Right atrium auricular region (tissue), 2 donors: ENCODE data around the gene SLC9A5. TPM values are rescaled to one million over a fixed set of nuclear protein-coding genes. Genes with fewer than 3 reads are reported as not detected.

Experiments used
- DNase-seq: peaks from one replicate; pipeline ENCODE4 v3.0.0-alpha.2; 2019; ENCODE audit warnings: low spot score
- H3K27ac ChIP-seq, 2 donors: fragments of 200-600 bp; sonication (generic); 1 replicate in 1 of 2; 2 replicates in 1 of 2; pipeline ENCODE4 v1.5.1; 2016 to 2019
- H3K27me3 ChIP-seq, 2 donors: fragments of 200-600 bp; sonication (generic); one replicate each; pipeline versions ENCODE4 v1.5.1 to v1.6.0; 2017 to 2019
- H3K36me3 ChIP-seq: fragments of 200-600 bp; sonication (generic); one replicate; pipeline ENCODE4 v1.5.1; 2016
- H3K4me1 ChIP-seq, 2 donors: fragments of 200-600 bp; sonication (generic); one replicate each; pipeline versions ENCODE4 v1.5.1 to v1.6.0; 2017 to 2019
- H3K4me3 ChIP-seq, 2 donors: fragments of 200-600 bp; sonication (generic); 1 replicate in 1 of 2; 2 replicates in 1 of 2; pipeline ENCODE4 v1.5.1; 2017 to 2019; ENCODE audit warnings: mild to moderate bottlenecking in 1 of 2, moderate library complexity in 1 of 2
- H3K9me3 ChIP-seq, 2 donors: fragments of 200-600 bp; sonication (generic); one replicate each; pipeline ENCODE4 v1.5.1; 2019
- CTCF ChIP-seq, 2 donors: fragments of 200-600 bp; sonication (generic); IDR thresholded peaks; one replicate each; pipeline ENCODE4 v1.5.1; 2019; ENCODE audit warnings: antibody characterized with exemption in 2 of 2
- total RNA-seq, 2 donors: library from RNA; depleted of rRNA; stranded (reverse); fragments of >200 nt; gene quantifications; one replicate each; pipeline ENCODE4 v1.1.0, GENCODE V29; 2016

SLC9A5 gene
- total RNA-seq, 2 donors from 2014 or later = 1.5 to 2.4 TPM

- Histone ChIP-seq H3K4me1 (no peaks in the 10 kb centered on the region), H3K9me3 (no peaks in the 10 kb centered on the region), H3K4me3 (no peak overlapping the region), H3K27me3 (no peaks in the 10 kb centered on the region), H3K36me3 (no peaks in the 10 kb centered on the region), H3K27ac (no peak overlapping the region)
- DNase-seq = no peak
- no peak for TF ChIP-seq CTCF (IDR thresholded peaks at IDR 0.05)
Observed at GRCh38 chr16:67256701-67257230, 8.0 kb downstream of the SLC9A5 start.

- no peaks in the 10 kb centered on the region for H3K27me3 ChIP-seq
- no peak overlapping the region for H3K4me3 ChIP-seq
- H3K4me1 ChIP-seq = no peaks in the 10 kb centered on the region
- H3K36me3 ChIP-seq = no peaks in the 10 kb centered on the region
- no peak for DNase-seq
- no peaks in the 10 kb centered on the region for H3K9me3 ChIP-seq
- no peak for TF ChIP-seq CTCF (IDR thresholded peaks at IDR 0.05)
- H3K27ac ChIP-seq = no peak overlapping the region
Observed at GRCh38 chr16:67257486-67258160, 8.8 kb downstream of the SLC9A5 start.

- Histone ChIP-seq H3K4me1 (no peaks in the 10 kb centered on the region), H3K27me3 (no peaks in the 10 kb centered on the region), H3K27ac (no peak overlapping the region), H3K9me3 (no peaks in the 10 kb centered on the region), H3K4me3 (no peak overlapping the region), H3K36me3 (no peaks in the 10 kb centered on the region)
- no peak for DNase-seq
- no peak for TF ChIP-seq CTCF (IDR thresholded peaks at IDR 0.05)
Observed at GRCh38 chr16:67258161-67258835, 9.5 kb downstream of the SLC9A5 start.

GRCh38 chr16:67259705-67260104 is 10.9 kb downstream of the SLC9A5 start:
- H3K4me3 ChIP-seq = no peak overlapping the region
- H3K4me1 ChIP-seq = no peaks in the 10 kb centered on the region
- no peaks in the 10 kb centered on the region for H3K27me3 ChIP-seq
- no peaks in the 10 kb centered on the region for H3K36me3 ChIP-seq
- no peak for DNase-seq
- H3K9me3 ChIP-seq = no peaks in the 10 kb centered on the region
- TF ChIP-seq CTCF (IDR thresholded peaks at IDR 0.05) = no peak
- no peak overlapping the region for H3K27ac ChIP-seq

GRCh38 chr16:67260426-67261063 is 11.8 kb downstream of the SLC9A5 start:
- no peaks in the 10 kb centered on the region for H3K27me3 ChIP-seq
- no peaks in the 10 kb centered on the region for H3K4me1 ChIP-seq
- no peak overlapping the region for H3K4me3 ChIP-seq
- no peak for DNase-seq
- H3K36me3 ChIP-seq = no peaks in the 10 kb centered on the region
- TF ChIP-seq CTCF (IDR thresholded peaks at IDR 0.05) = peak; percentile 33 to 70
- H3K9me3 ChIP-seq = no peaks in the 10 kb centered on the region
- no peak overlapping the region for H3K27ac ChIP-seq
